ENCODE measurements around the gene NPSR1. TPM values are rescaled to one million over a fixed set of nuclear protein-coding genes. Genes with fewer than 3 reads are reported as not detected.
"Not testable (repeated sequence)": the region's sequence is repeated elsewhere in the genome, so short reads cannot be mapped to it uniquely, and the experiment has no call there.

Gene NPSR1
- total RNA-seq, 1 donor from 2014 or later, result not detected

- no peak for TF ChIP-seq CTCF (IDR thresholded peaks at IDR 0.05; ENCODE audit: unreplicated experiment)
- Mint-ChIP-seq H3K36me3 (ENCODE audit: insufficient read depth) (no peaks in the 10 kb centered on the region), H3K27ac (no peak overlapping the region), H3K4me3 (ENCODE audit: low read depth) (no peak overlapping the region), H3K4me1 (ENCODE audit: low read depth) (peaks cover 14% of the 10 kb centered on the region), H3K9me3 (ENCODE audit: low read depth) (no peaks in the 10 kb centered on the region), H3K27me3 (peaks cover 8% of the 10 kb centered on the region)
- DNase-seq (ENCODE audit: low spot score, unreplicated experiment), result no peak
Observed at GRCh38 chr7:34849986-34850385, 192.0 kb downstream of the NPSR1 start.

- no peak for DNase-seq (ENCODE audit: low spot score, unreplicated experiment)
- no peak for TF ChIP-seq CTCF (IDR thresholded peaks at IDR 0.05; ENCODE audit: unreplicated experiment)
- peaks cover 9% of the 10 kb centered on the region for H3K4me1 Mint-ChIP-seq (ENCODE audit: low read depth)
- no peak overlapping the region for H3K4me3 Mint-ChIP-seq (ENCODE audit: low read depth)
- no peaks in the 10 kb centered on the region for H3K9me3 Mint-ChIP-seq (ENCODE audit: low read depth)
- no peaks in the 10 kb centered on the region for H3K36me3 Mint-ChIP-seq (ENCODE audit: insufficient read depth)
- peak overlapping the region; percentile 21 for H3K27ac Mint-ChIP-seq
- peaks cover 8% of the 10 kb centered on the region for H3K27me3 Mint-ChIP-seq
Observed at GRCh38 chr7:34850681-34851080, 192.7 kb downstream of the NPSR1 start.

GRCh38 chr7:34851431-34851830 is 193.4 kb downstream of the NPSR1 start:
- Mint-ChIP-seq H3K27ac (no peak overlapping the region), H3K36me3 (ENCODE audit: insufficient read depth) (no peaks in the 10 kb centered on the region), H3K4me3 (ENCODE audit: low read depth) (no peak overlapping the region), H3K4me1 (ENCODE audit: low read depth) (peaks cover 3% of the 10 kb centered on the region), H3K27me3 (peaks cover 8% of the 10 kb centered on the region), H3K9me3 (ENCODE audit: low read depth) (no peaks in the 10 kb centered on the region)
- no peak for DNase-seq (ENCODE audit: low spot score, unreplicated experiment)
- no peak for TF ChIP-seq CTCF (IDR thresholded peaks at IDR 0.05; ENCODE audit: unreplicated experiment)

- peaks cover 16% of the 10 kb centered on the region for H3K9me3 Mint-ChIP-seq (ENCODE audit: low read depth)
- not testable (repeated sequence) for H3K27ac Mint-ChIP-seq; H3K4me3 Mint-ChIP-seq (ENCODE audit: low read depth); H3K4me1 Mint-ChIP-seq (ENCODE audit: low read depth); H3K27me3 Mint-ChIP-seq; DNase-seq (ENCODE audit: low spot score, unreplicated experiment); H3K36me3 Mint-ChIP-seq (ENCODE audit: insufficient read depth)
Observed at GRCh38 chr7:34858444-34858843, 200.4 kb downstream of the NPSR1 start.

GRCh38 chr7:34859281-34859680 is 201.3 kb downstream of the NPSR1 start:
- H3K4me1 Mint-ChIP-seq (ENCODE audit: low read depth); H3K36me3 Mint-ChIP-seq (ENCODE audit: insufficient read depth); H3K27ac Mint-ChIP-seq; H3K4me3 Mint-ChIP-seq (ENCODE audit: low read depth); H3K27me3 Mint-ChIP-seq; DNase-seq (ENCODE audit: low spot score, unreplicated experiment): not testable (repeated sequence)
- H3K9me3 Mint-ChIP-seq (ENCODE audit: low read depth), result peaks cover 16% of the 10 kb centered on the region

- H3K4me3 Mint-ChIP-seq (ENCODE audit: low read depth); H3K27ac Mint-ChIP-seq; H3K27me3 Mint-ChIP-seq; H3K9me3 Mint-ChIP-seq (ENCODE audit: low read depth); DNase-seq (ENCODE audit: low spot score, unreplicated experiment); H3K4me1 Mint-ChIP-seq (ENCODE audit: low read depth); H3K36me3 Mint-ChIP-seq (ENCODE audit: insufficient read depth): not testable (repeated sequence)
Observed at GRCh38 chr7:34866222-34866621, 208.2 kb downstream of the NPSR1 start.

GRCh38 chr7:34867341-34867740 is 209.3 kb downstream of the NPSR1 start:
- not testable (repeated sequence) for H3K36me3 Mint-ChIP-seq (ENCODE audit: insufficient read depth); H3K4me3 Mint-ChIP-seq (ENCODE audit: low read depth); H3K9me3 Mint-ChIP-seq (ENCODE audit: low read depth); H3K27me3 Mint-ChIP-seq; DNase-seq (ENCODE audit: low spot score, unreplicated experiment); H3K27ac Mint-ChIP-seq; H3K4me1 Mint-ChIP-seq (ENCODE audit: low read depth)

- H3K36me3 Mint-ChIP-seq (ENCODE audit: insufficient read depth); H3K4me1 Mint-ChIP-seq (ENCODE audit: low read depth); H3K4me3 Mint-ChIP-seq (ENCODE audit: low read depth); H3K27ac Mint-ChIP-seq; DNase-seq (ENCODE audit: low spot score, unreplicated experiment); H3K9me3 Mint-ChIP-seq (ENCODE audit: low read depth); H3K27me3 Mint-ChIP-seq: not testable (repeated sequence)
Observed at GRCh38 chr7:34868602-34869001, 210.6 kb downstream of the NPSR1 start.
